OCI-M1 (cell line): ENCODE data around the gene DPH7.
"Not testable (repeated sequence)": the region's sequence is repeated elsewhere in the genome, so short reads cannot be mapped to it uniquely, and the experiment has no call there.

Source experiments
- DNase-seq: peaks from one replicate; lab custom pipeline; 2025; lab: John Stamatoyannopoulos, UW

DPH7 gene

GRCh38 chr9:137580209-137580953 lies 1.7 kb upstream of the DPH7 start:
- DNase-seq: no peak

- DNase-seq: no peak
Measured at GRCh38 chr9:137579259-137579604, 507 bp upstream of the DPH7 start.

- no peak for DNase-seq
Measured at GRCh38 chr9:137575716-137576411, 2.9 kb downstream of the DPH7 start.

GRCh38 chr9:137575364-137575715 lies 3.4 kb downstream of the DPH7 start:
- no peak for DNase-seq

GRCh38 chr9:137574192-137574591 lies 4.5 kb downstream of the DPH7 start:
- no peak for DNase-seq

GRCh38 chr9:137570566-137570965 lies 8.2 kb downstream of the DPH7 start:
- DNase-seq: no peak

GRCh38 chr9:137569609-137570203 lies 9.0 kb downstream of the DPH7 start:
- no peak for DNase-seq

- DNase-seq: not testable (repeated sequence)
Measured at GRCh38 chr9:137568445-137568844, 10.3 kb downstream of the DPH7 start.

- DNase-seq: no peak
Measured at GRCh38 chr9:137564817-137565411, 13.8 kb downstream of the DPH7 start.

- no peak for DNase-seq
Measured at GRCh38 chr9:137564134-137564533, 14.6 kb downstream of the DPH7 start.

- DNase-seq: no peak
Measured at GRCh38 chr9:137558127-137558526, 20.6 kb downstream of the DPH7 start.

GRCh38 chr9:137556069-137556838 lies 22.5 kb downstream of the DPH7 start:
- no peak for DNase-seq

- no peak for DNase-seq
Measured at GRCh38 chr9:137555179-137555578, 23.5 kb downstream of the DPH7 start.

GRCh38 chr9:137554349-137554748 lies 24.4 kb downstream of the DPH7 start:
- DNase-seq: no peak

GRCh38 chr9:137553654-137554053 lies 25.1 kb downstream of the DPH7 start:
- not testable (repeated sequence) for DNase-seq

GRCh38 chr9:137552022-137552768 lies 26.5 kb downstream of the DPH7 start:
- peak; percentile 63 for DNase-seq

GRCh38 chr9:137551264-137552021 lies 27.3 kb downstream of the DPH7 start, which contains the start of gene MRPL41:
TSS of gene MRPL41 (plus strand) at chr9:137551879. CDS start at chr9:137552082, 203 bp downstream.
- peak; percentile 94 for DNase-seq

- DNase-seq: not testable (repeated sequence)
Measured at GRCh38 chr9:137550958-137551263, 27.8 kb downstream of the DPH7 start.

GRCh38 chr9:137550231-137550621 lies 28.5 kb downstream of the DPH7 start, which contains the start of gene PNPLA7:
TSS of gene PNPLA7 (minus strand) at chr9:137550402. CDS start at chr9:137550197, 205 bp downstream.
- DNase-seq: peak; percentile 86

- DNase-seq: no peak
Measured at GRCh38 chr9:137547687-137548543, 30.8 kb downstream of the DPH7 start.
